WERI-Rb-1 (cell line): Measurements from ENCODE around the gene KDM3B.

Experiments
- DNase-seq: peaks from one replicate; pipeline ENCODE4 v3.0.0-alpha.2; 2020
- H3K27ac ChIP-seq: fragments of 250-450 bp; sonication (Bioruptor Pico); 2 replicates; pipeline ENCODE4 v1.5.1; 2020; ENCODE audit warnings: mild to moderate bottlenecking, moderate library complexity
- H3K27me3 ChIP-seq: fragments of 250-450 bp; sonication (Bioruptor Pico); 2 replicates; pipeline ENCODE4 v1.5.1; 2021; ENCODE audit warnings: mild to moderate bottlenecking, low read depth, moderate library complexity; ENCODE audit not compliant: insufficient read depth, severe bottlenecking
- H3K36me3 ChIP-seq: fragments of 250-450 bp; sonication (Bioruptor Pico); 2 replicates; pipeline ENCODE4 v1.5.1; 2020; ENCODE audit warnings: mild to moderate bottlenecking, moderate library complexity
- H3K4me3 ChIP-seq: 2 replicates; pipeline ENCODE4 v1.5.1; 2011; ENCODE audit warnings: low read depth, mild to moderate bottlenecking, control low read depth, low read length
- H3K9me3 ChIP-seq: fragments of 250-450 bp; sonication (Bioruptor Pico); 2 replicates; pipeline ENCODE4 v1.5.1; 2021; ENCODE audit warnings: mild to moderate bottlenecking, moderate library complexity; ENCODE audit not compliant: severe bottlenecking
- TF ChIP-seq, protein P1 (sequence below): IDR thresholded peaks from 2 replicates; pipeline ENCODE4 v1.5.1; 2011; ENCODE audit warnings: low read depth, mild to moderate bottlenecking, control low read depth, inconsistent platforms, low read length

Gene KDM3B

DNA sequence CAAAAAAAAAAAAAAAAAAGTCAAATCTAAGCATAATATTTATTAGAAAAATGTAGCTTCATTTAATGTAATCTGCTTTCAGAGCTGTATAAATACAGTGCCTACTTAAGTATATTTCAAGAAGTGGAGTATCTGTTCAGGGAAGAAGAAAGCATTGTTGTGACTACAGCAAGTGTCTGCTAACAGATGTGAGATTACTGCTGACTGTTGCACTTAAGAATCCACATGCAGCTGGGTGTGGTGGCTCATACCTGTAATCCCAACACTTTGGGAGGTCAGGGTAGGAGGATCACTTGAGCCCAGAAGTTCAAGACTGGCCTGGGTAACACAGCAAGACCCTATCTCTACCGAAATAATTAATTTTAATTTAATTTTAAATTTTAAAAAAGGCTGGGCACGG is 19.0 kb downstream of the KDM3B start:
- H3K27ac ChIP-seq = no peak overlapping the region
- TF ChIP-seq, protein P1, sequence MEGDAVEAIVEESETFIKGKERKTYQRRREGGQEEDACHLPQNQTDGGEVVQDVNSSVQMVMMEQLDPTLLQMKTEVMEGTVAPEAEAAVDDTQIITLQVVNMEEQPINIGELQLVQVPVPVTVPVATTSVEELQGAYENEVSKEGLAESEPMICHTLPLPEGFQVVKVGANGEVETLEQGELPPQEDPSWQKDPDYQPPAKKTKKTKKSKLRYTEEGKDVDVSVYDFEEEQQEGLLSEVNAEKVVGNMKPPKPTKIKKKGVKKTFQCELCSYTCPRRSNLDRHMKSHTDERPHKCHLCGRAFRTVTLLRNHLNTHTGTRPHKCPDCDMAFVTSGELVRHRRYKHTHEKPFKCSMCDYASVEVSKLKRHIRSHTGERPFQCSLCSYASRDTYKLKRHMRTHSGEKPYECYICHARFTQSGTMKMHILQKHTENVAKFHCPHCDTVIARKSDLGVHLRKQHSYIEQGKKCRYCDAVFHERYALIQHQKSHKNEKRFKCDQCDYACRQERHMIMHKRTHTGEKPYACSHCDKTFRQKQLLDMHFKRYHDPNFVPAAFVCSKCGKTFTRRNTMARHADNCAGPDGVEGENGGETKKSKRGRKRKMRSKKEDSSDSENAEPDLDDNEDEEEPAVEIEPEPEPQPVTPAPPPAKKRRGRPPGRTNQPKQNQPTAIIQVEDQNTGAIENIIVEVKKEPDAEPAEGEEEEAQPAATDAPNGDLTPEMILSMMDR = no peak
- peaks cover 32% of the 10 kb centered on the region for H3K36me3 ChIP-seq
- no peak for DNase-seq
- H3K4me3 ChIP-seq = no peak overlapping the region
- no peaks in the 10 kb centered on the region for H3K27me3 ChIP-seq
- H3K9me3 ChIP-seq = no peaks in the 10 kb centered on the region

DNA sequence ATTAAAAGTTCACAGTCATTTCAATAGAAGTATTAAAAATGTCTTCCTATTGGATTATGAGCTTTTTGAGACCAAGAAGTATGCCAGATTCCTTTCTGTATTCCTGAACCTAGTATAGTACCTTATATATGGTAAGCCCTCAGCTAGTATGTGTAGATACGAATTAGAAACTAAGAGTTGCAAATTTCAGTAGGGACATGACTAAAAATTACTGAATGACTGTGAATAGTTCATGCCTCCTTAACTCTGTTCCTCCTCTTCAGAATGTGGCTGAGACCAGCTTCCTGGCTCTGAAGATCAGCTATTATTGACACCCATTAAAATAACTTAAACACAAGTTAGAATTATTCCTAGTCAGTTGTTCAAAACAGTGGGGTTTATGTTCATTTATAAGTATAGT is 19.7 kb downstream of the KDM3B start:
- no peak overlapping the region for H3K4me3 ChIP-seq
- peaks cover 38% of the 10 kb centered on the region for H3K36me3 ChIP-seq
- no peak overlapping the region for H3K27ac ChIP-seq
- DNase-seq = no peak
- H3K27me3 ChIP-seq = no peaks in the 10 kb centered on the region
- TF ChIP-seq, protein P1 = no peak
- H3K9me3 ChIP-seq = no peaks in the 10 kb centered on the region

DNA sequence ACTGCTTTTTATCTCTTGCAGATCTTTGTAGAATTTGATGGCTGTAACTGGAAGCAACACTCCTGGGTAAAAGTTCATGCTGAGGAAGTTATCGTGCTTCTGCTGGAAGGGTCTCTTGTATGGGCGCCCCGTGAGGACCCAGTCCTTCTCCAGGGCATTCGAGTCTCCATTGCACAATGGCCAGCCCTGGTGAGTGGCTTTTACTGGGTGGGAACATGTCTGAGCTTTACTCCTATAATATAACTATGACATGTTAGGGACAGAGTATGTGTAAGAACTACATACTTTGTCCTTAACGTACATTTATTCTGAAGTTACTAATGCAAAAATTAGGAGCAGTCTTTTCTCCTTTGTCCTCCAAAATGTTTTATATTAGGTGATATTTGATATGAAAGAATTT is 20.2 kb downstream of the KDM3B start:
- TF ChIP-seq, protein P1 = no peak
- Histone ChIP-seq H3K27me3 (no peaks in the 10 kb centered on the region), H3K4me3 (no peak overlapping the region), H3K27ac (no peak overlapping the region), H3K9me3 (no peaks in the 10 kb centered on the region), H3K36me3 (peaks cover 42% of the 10 kb centered on the region)
- no peak for DNase-seq

DNA sequence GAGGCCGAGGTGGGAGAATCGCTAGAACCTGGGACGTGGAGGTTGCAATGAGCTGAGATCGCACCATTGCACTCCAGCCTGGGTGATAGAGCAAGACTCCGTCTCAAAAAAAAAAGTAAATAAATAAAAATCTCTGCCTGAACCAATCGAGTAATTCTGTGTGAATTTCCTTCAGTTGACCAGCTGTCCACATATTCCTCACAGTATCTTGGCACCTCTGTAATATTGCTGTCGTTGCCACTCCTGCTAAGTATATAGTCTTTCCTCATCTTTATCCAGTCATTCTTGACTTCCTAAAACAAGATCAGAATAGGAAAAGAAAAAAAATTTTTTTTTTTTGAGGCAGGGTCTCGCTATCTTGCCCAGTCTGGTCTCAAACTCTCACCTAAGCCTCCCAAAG is 29.9 kb downstream of the KDM3B start:
- Histone ChIP-seq H3K27ac (no peak overlapping the region), H3K36me3 (peaks cover 86% of the 10 kb centered on the region), H3K27me3 (no peaks in the 10 kb centered on the region), H3K9me3 (no peaks in the 10 kb centered on the region), H3K4me3 (no peak overlapping the region)
- TF ChIP-seq, protein P1 = no peak
- no peak for DNase-seq

DNA sequence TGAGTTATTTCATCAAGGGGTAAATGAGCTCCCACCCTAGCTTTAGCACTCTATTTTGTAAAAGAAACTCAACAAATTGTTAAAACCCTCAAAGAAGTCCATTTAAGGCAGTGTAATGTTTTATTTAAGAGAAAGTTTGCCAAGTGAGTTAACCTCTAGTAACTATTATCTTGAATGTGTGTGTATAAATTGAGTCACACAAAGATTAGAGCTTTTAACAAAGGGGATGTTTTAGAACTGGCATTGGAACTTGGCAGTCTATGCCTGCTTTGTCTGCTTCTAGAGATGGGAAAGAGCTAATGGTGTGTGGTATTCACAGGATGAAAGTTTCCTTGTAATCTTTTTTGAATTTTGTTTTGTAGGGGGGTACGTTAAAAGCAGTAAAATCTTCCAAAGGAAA is 33.2 kb downstream of the KDM3B start:
- Histone ChIP-seq H3K27me3 (no peaks in the 10 kb centered on the region), H3K4me3 (no peak overlapping the region), H3K36me3 (peaks cover 66% of the 10 kb centered on the region), H3K9me3 (no peaks in the 10 kb centered on the region), H3K27ac (no peak overlapping the region)
- DNase-seq = no peak
- TF ChIP-seq, protein P1 = no peak

DNA sequence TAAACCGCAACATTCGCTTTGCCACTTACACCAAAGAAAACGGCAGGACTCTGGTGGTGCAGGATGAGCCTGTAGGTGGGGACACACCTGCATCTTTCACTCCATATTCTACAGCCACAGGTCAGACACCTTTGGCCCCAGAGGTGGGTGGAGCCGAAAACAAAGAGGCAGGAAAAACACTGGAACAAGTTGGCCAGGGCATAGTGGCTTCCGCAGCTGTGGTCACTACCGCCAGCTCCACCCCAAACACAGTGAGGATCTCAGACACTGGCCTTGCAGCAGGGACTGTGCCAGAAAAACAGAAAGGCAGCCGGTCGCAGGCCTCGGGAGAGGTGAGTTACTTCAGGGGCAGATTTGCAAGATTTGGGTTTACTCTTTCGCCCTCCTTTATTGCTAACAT is 33.8 kb downstream of the KDM3B start:
- TF ChIP-seq, protein P1 = no peak
- H3K36me3 ChIP-seq = peaks cover 66% of the 10 kb centered on the region
- DNase-seq = no peak
- no peaks in the 10 kb centered on the region for H3K9me3 ChIP-seq
- H3K4me3 ChIP-seq = no peak overlapping the region
- H3K27ac ChIP-seq = no peak overlapping the region
- H3K27me3 ChIP-seq = no peaks in the 10 kb centered on the region
